Activated CD4-positive, alpha-beta T cell treated with anti-CD3 and anti-CD28 coated beads for 24 hours (primary cell): ENCODE measurements around the gene RALB.
"Not testable (repeated sequence)": the region's sequence is repeated elsewhere in the genome, so short reads cannot be mapped to it uniquely, and the experiment has no call there.

Experiments
- DNase-seq, 2 donors: peaks; one replicate each; pipeline ENCODE4 v3.0.0-alpha.2; 2020; ENCODE audit warnings: low read depth in 2 of 2

Gene RALB

GRCh38 chr2:120224735-120225548, 27.7 kb upstream of the RALB start:
- DNase-seq = no peak

GRCh38 chr2:120225549-120226065, 27.0 kb upstream of the RALB start:
- no peak for DNase-seq

- no peak for DNase-seq
These were observed 26.3 kb upstream of the RALB start for GRCh38 chr2:120226316-120226715.

DNA sequence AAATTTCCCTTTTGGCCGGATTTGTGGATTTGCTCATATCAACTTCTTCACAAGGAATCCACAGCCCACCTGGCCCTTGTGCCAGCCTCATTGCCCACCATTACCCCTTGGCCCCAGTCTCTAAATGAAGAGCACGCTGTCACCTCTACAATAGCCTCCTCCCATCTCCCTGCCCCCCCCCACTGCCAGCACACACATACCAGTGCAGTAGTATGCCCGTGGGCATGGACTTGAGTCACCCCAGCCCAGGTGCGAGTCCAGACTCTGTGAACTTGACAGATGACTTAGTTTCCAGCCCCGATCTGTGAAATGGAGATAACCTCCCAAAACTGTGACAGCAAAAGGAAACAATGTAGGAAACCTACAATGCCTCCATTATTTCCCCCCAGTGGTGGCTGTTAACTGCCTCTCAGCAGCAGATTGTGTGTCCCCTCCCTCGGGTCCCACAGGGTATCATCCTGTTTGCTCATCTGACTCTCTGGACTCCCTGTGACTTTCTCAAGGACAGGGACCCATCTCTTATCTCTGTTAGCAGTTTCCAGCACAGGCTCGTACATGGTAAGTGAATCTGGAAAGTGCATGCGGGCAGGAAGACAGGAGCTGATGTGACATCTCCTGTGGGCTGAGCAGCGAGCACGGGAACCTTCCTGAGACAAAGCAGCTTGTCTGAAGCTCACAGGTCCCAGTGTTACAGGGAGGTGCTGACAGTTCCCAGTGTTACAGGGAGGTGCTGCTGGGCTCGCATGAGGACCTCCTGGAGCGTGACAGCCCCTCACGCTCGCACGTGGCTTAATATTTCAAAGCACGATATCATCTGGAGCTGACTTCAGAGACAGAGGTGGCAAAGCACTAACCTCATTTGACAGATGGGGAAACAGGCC, 25.3 kb upstream of the RALB start:
- no peak for DNase-seq

DNA sequence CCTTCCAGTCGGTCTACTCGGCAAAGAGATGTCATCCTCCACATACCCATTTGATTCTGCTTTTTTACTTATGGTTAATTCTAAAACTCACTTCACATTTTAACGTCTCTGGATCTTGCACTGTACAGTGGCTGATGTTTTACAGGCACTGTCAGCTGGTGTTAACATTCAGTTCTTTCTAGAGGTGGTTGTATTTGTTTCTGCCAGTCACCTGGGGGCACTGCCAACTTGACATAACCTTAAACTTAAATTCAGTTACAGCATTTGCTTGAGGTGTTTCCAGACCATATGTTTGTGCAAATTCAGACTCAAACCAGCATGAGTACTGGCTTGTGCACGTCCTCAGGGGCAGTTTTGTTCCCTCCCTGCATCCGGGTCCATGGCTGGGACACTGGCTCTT, 24.1 kb upstream of the RALB start:
- DNase-seq = no peak

- no peak for DNase-seq
These were observed 23.3 kb upstream of the RALB start for GRCh38 chr2:120229341-120229740.

- no peak for DNase-seq
These were observed 21.9 kb upstream of the RALB start for GRCh38 chr2:120230515-120231471.

DNA sequence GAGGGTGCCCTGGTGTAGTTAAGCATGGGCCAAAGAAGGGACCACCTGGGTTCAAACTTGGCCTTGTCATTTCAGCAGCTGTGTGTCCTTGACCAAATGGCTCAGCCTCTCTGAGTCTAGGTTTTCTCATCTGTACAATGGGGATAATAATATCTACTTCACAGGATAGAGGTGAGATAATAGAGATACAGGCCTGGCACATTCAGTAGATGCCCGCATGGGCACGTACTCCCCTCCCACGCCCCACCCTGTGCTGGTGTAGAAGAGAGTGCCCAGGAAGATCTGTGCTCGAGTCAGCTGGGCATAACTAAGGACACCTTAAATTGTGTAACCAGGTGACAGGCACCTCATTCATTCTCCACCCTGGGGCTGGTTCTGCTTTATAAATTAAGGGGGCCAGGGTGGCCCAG, 21.1 kb upstream of the RALB start:
- DNase-seq = no peak

DNA sequence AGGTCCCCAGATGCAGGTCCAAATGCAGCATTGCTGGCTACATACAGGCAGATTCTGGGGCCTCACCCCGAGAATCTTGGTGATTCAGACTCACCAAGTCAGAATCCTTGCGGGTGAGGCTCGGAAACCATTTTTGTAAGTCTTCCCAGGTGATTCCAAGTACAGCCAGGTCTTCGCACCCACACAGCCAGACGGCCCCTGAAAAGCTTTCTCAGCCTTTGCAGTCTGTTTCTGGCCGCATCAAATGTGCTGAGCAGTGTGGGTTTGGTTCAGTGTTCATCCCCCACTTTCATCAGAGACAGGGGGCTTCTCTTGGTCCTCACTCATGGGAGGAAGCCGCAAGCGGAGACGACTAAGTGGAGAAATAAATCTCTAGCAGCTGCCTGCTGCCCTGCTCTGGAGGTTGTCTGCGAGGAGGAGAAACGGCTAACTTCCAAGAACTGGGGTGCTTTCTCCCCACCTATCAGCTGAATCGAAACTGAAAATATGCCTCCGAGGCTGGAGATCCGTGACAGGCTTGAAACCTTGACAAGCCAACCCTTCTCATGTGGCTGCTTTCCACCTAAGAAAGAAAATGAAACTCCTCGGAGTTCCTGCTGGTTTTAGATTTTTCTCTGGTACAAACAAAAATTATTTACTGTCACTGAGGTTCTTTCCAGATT, 20.5 kb upstream of the RALB start:
- DNase-seq = peak; percentile 51 to 53

DNA sequence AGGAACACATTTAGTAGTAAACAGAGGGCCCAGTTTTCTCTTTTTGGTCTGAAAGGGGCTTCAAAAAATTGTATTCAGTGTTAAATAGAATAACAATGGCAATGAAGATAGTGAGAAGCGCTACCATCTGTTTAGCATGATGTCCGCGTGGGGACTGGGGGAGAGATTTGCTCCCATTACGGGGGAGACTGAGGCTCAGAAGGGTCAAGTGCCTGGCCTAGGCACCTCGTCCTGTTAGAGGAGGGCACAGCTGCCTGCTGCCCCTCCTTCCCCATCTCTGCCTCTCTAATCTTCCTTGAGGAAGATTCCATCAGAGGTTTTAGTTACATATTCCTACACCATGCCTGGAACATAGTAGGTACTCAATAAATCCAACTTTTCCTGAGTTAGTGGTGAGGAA, 19.4 kb upstream of the RALB start:
- DNase-seq = no peak

GRCh38 chr2:120235158-120235557, 17.5 kb upstream of the RALB start:
- not testable (repeated sequence) for DNase-seq

- no peak for DNase-seq
These were observed 17.0 kb upstream of the RALB start for GRCh38 chr2:120235681-120236080.

DNA sequence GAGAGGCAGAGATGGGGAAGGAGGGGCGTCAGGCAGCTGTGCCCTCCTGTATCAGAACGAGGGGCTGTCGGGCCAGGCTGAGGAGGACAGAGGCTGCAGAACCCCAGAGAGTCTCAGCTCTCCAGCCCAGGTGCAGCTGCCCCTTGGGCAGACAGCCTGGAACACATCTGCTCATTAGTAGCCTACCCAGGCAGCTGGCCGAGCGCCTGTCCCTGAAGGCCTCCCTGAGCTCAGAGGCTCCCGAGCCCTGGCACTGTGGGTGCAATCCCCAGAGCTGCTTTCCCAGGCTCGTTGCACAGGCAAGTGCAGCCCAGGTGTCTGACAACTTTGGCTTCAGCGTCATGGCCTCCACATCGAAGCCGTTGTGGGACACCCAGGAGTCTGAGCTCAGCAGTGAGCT, 16.3 kb upstream of the RALB start:
- no peak for DNase-seq

DNA sequence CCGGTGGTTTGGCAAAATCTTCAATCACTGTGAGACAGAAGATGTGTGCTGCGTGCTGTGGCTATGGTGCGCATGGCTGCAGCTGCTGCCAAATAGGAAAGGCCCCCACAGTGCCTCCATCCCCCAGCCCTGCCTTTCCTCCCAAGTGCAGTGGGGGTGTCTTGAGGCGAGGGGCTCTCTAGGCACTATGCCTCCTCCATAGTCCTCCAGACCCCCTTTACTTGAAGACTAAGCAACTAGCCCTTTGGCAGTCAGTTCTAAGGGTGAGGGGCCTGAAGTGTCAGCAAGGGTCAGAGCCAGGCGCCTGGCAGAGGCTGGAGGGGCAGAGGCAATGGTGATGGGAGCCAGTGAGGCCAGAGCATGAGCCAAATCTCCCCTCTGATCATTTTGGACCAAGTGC, 15.9 kb upstream of the RALB start:
- DNase-seq = no peak

DNA sequence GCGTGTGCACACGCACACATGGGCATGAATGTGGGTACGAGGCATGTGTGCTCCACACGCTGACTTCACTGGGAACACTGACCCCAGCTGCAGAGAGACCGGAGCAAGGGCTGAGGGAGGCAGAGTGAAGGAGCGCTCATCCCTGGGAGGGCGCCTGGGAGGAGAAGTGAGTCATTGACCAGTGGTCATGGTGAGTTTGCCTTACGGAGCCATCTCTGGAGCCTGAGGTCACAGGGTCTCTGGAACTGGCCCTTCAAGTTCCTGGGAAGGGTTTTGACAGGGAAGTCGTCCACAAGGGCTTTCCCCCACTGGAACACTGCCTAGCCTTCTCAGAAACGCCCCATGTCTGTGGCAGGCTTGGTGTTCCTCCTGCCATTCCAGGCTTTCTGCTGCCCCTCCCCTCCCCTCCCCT, 15.2 kb upstream of the RALB start:
- no peak for DNase-seq

- DNase-seq = no peak
These were observed 13.7 kb upstream of the RALB start for GRCh38 chr2:120238728-120239487.

DNA sequence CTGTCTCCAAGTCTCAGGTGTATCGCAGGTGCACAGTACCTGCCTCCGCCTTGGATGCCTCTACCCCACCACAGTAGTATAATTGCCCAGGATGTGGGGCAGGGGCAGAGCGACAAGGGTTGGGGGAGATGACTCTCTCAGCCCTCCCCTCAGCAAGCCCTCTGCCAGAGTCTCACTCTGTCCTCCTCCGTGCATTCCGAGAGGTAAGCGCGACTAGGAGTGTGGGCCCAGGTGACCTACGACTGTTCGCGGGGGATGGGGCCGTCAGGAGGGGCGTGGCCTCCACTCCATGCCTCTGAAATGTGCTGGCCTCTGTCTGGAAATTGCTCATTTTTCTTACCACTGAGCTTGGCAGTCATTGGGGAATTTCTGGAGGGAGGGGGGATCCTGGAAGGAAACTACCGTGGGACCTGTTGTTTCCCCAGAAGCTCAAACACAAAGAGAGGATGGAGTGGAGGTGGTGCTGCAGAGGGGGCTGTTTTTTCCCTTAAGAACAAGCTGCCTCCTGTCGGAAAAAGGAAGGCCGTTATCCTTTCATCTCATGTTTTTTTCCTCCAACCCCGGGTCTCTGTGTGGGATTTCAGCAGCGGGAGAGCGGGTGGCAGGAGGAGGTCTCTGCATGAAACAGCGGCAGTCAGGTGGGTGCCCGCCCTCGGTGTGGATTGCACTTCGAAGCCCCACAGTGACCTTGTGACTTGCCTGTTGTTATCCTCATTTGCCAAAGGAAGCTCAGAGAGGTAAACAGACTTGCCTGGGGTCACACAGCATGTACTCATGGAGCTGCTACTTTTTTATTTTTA, 13.0 kb upstream of the RALB start:
- no peak for DNase-seq

GRCh38 chr2:120240901-120241429, 11.7 kb upstream of the RALB start:
- no peak for DNase-seq

GRCh38 chr2:120241684-120242083, 11.0 kb upstream of the RALB start:
- DNase-seq = no peak
